KG1 (cell line): ENCODE measurements around the gene KNDC1.
"Not testable (repeated sequence)": the region's sequence is repeated elsewhere in the genome, so short reads cannot be mapped to it uniquely, and the experiment has no call there.

Source experiments
- DNase-seq: peaks from one replicate; lab custom pipeline; 2025; lab: John Stamatoyannopoulos, UW

Gene KNDC1

DNA sequence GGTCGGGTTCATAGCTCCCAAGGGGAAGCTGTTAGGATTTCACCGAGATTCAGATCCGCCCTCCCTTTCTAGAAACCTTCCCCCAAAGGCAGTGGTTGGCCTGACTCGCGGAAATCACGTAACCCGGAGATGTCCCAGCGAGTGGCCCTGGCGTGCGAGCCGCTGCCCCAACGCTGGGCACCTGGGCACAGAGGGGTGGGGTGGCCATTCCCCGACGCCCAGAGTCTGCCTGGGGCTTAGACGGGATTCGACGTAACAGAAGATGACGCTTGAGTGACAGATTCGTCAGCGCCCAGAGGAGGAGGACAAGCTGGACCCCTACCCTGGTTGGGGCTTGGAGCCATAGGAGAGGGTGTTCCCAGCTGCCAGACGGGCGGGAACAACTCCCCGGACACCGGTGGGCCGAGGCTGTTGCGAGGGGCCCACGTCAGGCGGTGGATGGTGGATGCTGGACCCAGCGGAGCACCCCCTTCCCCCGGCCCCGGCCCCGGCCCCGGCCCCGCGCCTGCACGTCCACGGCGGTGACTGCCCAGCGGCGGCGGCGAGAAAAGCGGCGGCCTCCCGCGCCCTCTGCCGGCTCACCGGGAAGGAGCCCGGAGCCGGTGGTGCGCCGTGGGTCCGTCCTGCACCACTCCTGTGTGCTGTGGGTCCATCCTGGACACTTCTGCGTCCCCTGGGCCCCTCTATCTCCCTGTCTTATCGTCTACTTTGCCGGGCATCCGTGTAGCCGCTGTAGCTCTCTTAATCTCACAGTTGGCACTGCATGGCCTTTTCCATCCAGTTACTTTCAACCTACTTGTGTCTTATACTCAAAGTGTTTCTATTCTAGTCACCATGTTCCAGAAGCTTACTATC is 35.4 kb upstream of the KNDC1 start:
- DNase-seq = no peak

DNA sequence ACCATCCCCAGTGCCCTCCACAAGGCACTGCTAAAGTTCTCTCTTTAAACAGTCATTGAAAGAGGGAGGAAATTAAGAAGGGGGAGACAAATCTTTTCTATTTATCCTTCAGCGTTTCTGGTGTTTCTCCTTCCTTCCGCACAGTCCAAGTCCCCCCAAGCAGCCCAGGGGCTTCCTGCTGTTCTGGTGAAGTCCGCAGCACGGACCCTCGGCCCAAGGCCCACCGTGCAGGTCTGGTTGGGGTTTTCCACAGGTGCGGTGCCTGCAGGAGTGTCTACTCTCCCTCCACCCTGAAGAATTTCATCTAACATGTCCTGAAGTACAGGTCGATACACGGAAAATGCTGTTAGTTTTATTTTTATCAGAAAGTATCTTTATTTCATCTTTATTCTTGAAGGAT is 34.1 kb upstream of the KNDC1 start:
- DNase-seq = no peak

GRCh38 chr10:133126431-133127290 is 33.4 kb upstream of the KNDC1 start:
- no peak for DNase-seq

GRCh38 chr10:133127291-133128125 is 32.5 kb upstream of the KNDC1 start:
- DNase-seq = no peak

DNA sequence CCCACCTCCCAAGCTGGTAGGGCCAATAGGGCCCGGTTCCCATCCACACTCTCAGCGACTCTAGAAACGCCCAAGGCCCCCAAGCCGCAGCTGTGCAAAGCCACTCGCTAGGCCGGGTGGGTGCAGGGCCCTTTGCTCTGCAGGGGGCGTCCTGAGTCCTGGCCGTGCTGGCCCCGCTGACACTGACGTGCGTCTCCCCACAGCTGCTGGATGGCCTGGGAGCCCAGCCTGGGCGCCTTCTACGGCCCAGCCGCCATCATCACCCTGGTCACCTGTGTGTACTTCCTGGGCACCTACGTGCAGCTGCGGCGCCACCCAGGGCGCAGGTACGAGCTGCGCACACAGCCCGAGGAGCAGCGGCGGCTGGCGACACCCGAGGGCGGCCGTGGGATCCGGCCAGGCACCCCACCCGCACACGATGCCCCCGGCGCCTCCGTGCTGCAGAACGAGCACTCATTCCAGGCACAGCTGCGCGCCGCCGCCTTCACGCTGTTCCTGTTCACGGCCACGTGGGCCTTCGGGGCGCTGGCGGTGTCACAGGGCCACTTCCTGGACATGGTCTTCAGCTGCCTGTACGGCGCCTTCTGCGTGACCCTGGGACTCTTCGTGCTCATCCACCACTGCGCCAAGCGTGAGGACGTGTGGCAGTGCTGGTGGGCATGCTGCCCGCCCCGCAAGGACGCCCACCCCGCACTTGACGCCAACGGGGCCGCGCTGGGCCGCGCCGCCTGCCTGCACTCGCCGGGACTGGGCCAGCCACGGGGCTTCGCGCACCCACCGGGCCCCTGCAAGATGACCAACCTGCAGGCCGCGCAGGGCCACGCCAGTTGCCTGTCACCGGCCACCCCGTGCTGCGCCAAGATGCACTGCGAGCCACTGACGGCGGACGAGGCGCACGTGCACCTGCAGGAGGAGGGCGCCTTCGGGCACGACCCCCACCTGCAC is 31.6 kb upstream of the KNDC1 start:
- DNase-seq = no peak

- no peak for DNase-seq
Measured at GRCh38 chr10:133129071-133129858, 30.8 kb upstream of the KNDC1 start.

DNA sequence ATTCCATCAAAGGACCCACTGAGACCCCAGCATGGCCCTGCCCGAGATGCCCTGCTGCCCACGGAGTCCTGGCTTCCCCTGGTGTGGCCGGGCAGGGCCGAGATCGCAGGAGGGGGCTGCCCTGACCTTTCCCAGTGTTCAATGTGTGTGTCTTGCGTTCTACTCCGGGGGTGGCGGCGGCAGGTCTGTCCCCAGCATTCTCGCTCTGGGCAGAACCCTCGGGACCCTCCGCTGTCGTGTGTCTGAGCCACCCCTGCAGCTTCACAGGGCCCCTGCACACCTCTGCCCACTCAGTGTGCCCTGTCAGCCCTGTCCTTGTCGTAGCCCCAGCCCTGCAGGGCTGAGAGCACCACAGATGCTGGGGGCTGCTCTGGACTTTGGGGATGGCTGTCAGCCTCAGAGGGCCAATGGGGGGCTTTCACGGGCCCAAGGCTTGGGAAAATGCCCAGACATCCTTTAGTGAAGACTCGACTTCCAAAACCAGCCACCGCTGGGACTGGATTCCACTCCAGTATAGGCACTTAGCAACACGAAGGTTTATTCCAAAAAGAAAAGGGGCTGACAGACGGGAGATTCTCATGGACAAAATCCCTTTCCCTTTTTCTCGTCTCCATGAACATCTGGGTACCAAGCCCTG is 30.0 kb upstream of the KNDC1 start:
- DNase-seq = no peak

DNA sequence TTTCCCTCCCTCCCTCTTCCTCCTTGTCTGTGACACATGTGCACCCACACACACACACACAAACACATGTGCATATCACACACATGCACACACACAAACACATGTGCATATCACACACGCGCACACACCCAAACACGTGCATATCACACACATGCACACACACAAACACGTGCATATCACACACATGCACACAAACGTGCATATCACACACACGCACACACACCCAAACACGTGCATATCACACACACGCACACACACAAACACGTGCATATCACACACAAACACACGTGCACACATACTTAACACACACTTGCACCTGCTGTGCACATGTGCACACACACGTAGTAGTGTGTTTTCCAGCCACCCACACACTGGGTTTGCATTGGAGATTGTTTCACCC is 29.4 kb upstream of the KNDC1 start:
- DNase-seq = no peak

DNA sequence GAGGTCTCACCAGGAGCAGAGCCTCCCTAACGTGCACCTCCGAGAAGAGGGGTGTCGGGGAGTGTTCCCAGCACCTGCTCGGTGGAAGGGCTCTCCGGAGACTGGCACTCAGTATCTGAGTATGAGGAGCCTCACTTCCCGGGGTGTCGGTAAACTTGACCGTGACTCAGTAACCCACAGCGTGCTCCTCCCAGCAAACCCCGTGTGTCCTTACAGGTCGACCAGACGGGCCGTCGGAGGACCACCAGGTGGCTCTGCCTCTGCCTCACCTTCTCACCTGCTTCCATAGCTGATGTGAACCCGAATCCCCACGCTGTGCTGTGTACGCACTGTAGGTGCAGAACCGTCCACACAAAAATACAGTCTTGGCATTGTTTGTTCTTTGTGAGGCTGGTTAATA is 29.0 kb upstream of the KNDC1 start:
- no peak for DNase-seq

GRCh38 chr10:133131734-133132472 is 28.1 kb upstream of the KNDC1 start:
- no peak for DNase-seq

DNA sequence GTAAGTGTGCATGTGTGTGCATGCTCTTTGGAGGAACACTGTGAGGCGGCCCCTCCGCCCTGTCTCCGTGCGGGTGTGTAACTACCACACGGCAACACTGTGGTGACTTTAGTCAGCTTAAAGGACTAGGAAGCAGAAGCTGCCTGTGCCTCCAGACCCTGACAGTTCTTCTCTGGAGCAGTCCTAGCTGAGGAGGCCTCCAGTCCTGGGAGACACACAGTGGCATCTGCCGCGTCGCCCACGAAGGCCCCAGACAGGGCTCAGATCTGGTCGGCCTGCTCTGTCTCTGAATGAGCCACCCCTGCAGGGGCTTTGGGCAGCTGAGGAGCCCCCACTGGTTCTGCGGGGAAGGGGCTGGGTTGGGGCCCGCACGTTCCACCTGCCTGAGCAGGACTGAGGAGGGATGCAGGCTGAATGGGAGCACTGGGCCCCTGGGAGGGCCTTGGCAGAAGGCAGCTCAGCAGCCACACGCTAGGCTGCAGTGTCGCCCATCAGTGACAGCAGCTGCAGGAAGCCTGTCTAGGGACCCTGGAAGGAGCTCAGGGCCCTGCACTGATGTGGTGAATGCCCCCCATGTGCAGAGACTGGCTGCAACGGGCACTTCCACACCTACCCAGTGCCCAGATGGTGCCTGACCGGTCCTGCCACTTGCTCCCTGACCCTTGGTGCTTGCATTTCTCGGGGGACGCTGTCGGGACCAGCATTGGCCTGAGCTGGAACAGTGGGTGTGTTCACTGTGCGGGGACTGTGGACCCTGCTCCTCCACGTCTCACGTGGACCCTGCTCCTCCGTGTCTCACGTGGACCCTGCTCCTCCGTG is 27.3 kb upstream of the KNDC1 start:
- DNase-seq = no peak

GRCh38 chr10:133133471-133134231 is 26.4 kb upstream of the KNDC1 start:
- DNase-seq = no peak

- DNase-seq = no peak
Measured at GRCh38 chr10:133134411-133135115, 25.5 kb upstream of the KNDC1 start.

- no peak for DNase-seq
Measured at GRCh38 chr10:133135116-133135465, 24.9 kb upstream of the KNDC1 start.

DNA sequence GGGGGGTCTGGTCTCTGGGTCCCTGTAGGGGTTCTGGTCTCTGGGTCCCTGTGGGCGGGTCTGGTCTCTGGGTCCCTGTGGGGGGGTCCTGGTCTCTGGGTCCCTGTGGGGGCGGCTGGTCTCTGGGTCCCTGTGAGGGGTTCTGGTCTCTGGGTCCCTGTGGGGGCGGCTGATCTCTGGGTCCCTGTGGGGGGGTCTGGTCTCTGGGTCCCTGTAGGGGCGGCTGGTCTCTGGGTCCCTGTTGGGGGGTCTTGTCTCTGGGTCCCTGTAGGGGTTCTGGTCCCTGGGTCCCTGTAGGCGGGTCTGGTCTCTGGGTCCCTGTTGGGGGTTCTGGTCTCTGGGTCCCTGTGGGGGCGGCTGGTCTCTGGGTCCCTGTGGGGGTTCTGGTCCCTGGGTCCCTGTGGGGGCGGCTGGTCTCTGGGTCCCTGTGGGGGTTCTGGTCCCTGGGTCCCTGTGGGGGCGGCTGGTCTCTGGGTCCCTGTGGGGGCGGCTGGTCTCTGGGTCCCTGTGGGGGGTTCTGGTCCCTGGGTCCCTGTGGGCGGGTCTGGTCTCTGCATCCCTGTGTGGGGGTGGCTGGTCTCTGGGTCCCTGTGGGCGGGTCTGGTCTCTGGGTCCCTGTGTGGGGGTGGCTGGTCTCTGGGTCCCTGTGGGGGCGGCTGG is 22.4 kb upstream of the KNDC1 start:
- not testable (repeated sequence) for DNase-seq

DNA sequence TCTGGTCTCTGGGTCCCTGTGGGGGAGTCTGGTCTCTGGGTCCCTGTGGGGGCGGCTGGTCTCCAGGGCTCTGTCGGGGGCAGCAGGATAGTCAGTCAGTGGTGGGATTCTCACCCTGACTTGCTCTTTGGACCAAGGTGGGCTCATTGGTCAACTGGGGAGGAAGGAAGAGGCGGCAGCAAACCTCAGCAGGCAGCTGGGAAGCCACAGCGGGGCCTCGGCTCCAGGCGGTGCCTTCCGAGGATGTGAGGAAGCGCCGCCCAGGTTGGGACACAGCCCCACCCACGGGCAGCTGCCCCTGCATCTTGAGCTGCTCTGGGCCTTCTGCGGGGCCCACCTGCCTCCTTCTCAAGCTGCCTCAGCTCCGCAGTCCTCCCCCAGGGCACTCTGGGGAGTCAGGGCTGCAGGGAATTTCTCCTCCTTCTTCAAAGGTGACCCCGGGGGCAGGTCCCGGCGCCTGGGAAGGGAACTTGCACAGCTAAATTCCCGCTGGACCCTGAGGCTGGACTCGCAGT is 20.4 kb upstream of the KNDC1 start:
- no peak for DNase-seq
